Stimulated activated CD8-positive, alpha-beta memory T cell treated with anti-CD3 and anti-CD28 coated beads, Interleukin-7, amount 100 ng/mL, for 48 hours (primary cell): ENCODE data around the gene INPPL1.

Source experiments
- DNase-seq, 2 donors: peaks; one replicate each; pipeline ENCODE4 v3.0.0-alpha.2; 2020; ENCODE audit warnings: low read depth in 1 of 2; ENCODE audit errors: extremely low read depth in 1 of 2

INPPL1 gene

GRCh38 chr11:72231396-72232259, 7.1 kb downstream of the INPPL1 start:
- no peak for DNase-seq

GRCh38 chr11:72232260-72233055, 7.9 kb downstream of the INPPL1 start:
- DNase-seq = no peak

GRCh38 chr11:72233056-72233772, 8.6 kb downstream of the INPPL1 start:
- no peak for DNase-seq

- DNase-seq = no peak
Observed at GRCh38 chr11:72233773-72234513, 9.4 kb downstream of the INPPL1 start.

- DNase-seq = no peak
Observed at GRCh38 chr11:72234514-72234830, 9.9 kb downstream of the INPPL1 start.

- no peak for DNase-seq
Observed at GRCh38 chr11:72234920-72235319, 10.4 kb downstream of the INPPL1 start.

- DNase-seq = no peak
Observed at GRCh38 chr11:72235351-72236057, 10.9 kb downstream of the INPPL1 start.

GRCh38 chr11:72236083-72236697, 11.6 kb downstream of the INPPL1 start:
- DNase-seq = no peak

- no peak for DNase-seq
Observed at GRCh38 chr11:72236774-72237111, 12.2 kb downstream of the INPPL1 start.

GRCh38 chr11:72237112-72237931, 12.8 kb downstream of the INPPL1 start:
- no peak for DNase-seq

GRCh38 chr11:72238040-72238450, 13.5 kb downstream of the INPPL1 start:
- peak in 1 of 2 donors; percentile 17 for DNase-seq

GRCh38 chr11:72238492-72239312, 14.1 kb downstream of the INPPL1 start:
- no peak for DNase-seq

GRCh38 chr11:72239313-72239848, 14.8 kb downstream of the INPPL1 start:
- DNase-seq = no peak

- DNase-seq = no peak
Observed at GRCh38 chr11:72239849-72240460, 15.4 kb downstream of the INPPL1 start.

- no peak for DNase-seq
Observed at GRCh38 chr11:72240461-72241290, 16.1 kb downstream of the INPPL1 start.

GRCh38 chr11:72241291-72241781, 16.8 kb downstream of the INPPL1 start:
- DNase-seq = no peak
